HEK293 (cell line): ENCODE results near the gene ZFP62.

Experiments used
- CTCF ChIA-PET: fragments of 350-600 bp; formaldehyde crosslinking; extraction: SDS; loops from one replicate; lab custom pipeline; 2021; ENCODE audit warnings: antibody characterized with exemption; lab: Yijun Ruan, JAX
- POLR2A ChIA-PET: fragments of 300-600 bp; formaldehyde crosslinking; extraction: SDS; loops from one replicate; lab custom pipeline; 2020; ENCODE audit warnings: antibody characterized with exemption, inconsistent platforms; lab: Yijun Ruan, JAX
- H3K27ac ChIP-seq: fragments of 200-500 bp; sonication (Bioruptor generic); 2 replicates; pipeline ENCODE4 v1.5.1; 2014; ENCODE audit warnings: low read depth, low read length, control low read depth, inconsistent platforms; ENCODE audit errors: extremely low read depth
- H3K36me3 ChIP-seq, 2 experiments: fragments of 200-500 bp in 1 of 2; sonication (Bioruptor generic) in 1 of 2; 1 replicate in 1 of 2; 2 replicates in 1 of 2; pipeline ENCODE4 v1.5.1; 2014 to 2017; ENCODE audit warnings: inconsistent platforms in 2 of 2, low read length in 2 of 2; ENCODE audit not compliant: control insufficient read depth in 2 of 2, insufficient read depth in 1 of 2
- H3K4me1 ChIP-seq: fragments of 200-500 bp; sonication (Bioruptor generic); 2 replicates; pipeline ENCODE4 v1.5.1; 2014; ENCODE audit warnings: mild to moderate bottlenecking, low read length, inconsistent platforms; ENCODE audit not compliant: control insufficient read depth, insufficient read depth
- H3K4me3 ChIP-seq: 2 replicates; pipeline ENCODE4 v1.5.1; 2011; ENCODE audit warnings: low read depth, mild to moderate bottlenecking, control low read depth, low read length, moderate library complexity
- H3K9me3 ChIP-seq: fragments of 200-500 bp; sonication (Bioruptor generic); 2 replicates; pipeline ENCODE4 v1.5.1; 2014; ENCODE audit warnings: low read depth, low read length, inconsistent platforms; ENCODE audit not compliant: control insufficient read depth, insufficient read depth
- BCL11A ChIP-seq: fragments of 450-650 bp; formaldehyde crosslinking; IDR thresholded peaks from 2 replicates; pipeline ENCODE4 v1.5.1; 2016; ENCODE audit warnings: low read depth, missing biosample characterization, missing genetic modification characterization
- KLF1 ChIP-seq: fragments of 450-650 bp; formaldehyde crosslinking; IDR thresholded peaks from 2 replicates; pipeline ENCODE4 v1.5.1; 2016; ENCODE audit warnings: missing biosample characterization, missing genetic modification characterization
- SETDB1 ChIP-seq: IDR thresholded peaks from one replicate; pipeline ENCODE4 v1.6.1; 2017; ENCODE audit warnings: mild to moderate bottlenecking, low read length, moderate library complexity, mixed read lengths; ENCODE audit not compliant: insufficient read length
- SP3 ChIP-seq: fragments of 450-650 bp; formaldehyde crosslinking; IDR thresholded peaks from 2 replicates; pipeline ENCODE4 v1.5.1; 2016; ENCODE audit warnings: missing biosample characterization, missing genetic modification characterization
- ZBTB21 ChIP-seq: fragments of 450-650 bp; formaldehyde crosslinking; IDR thresholded peaks from 2 replicates; pipeline ENCODE4 v1.5.1; 2017; ENCODE audit warnings: missing biosample characterization, missing genetic modification characterization
- ZBTB49 ChIP-seq: fragments of 450-650 bp; formaldehyde crosslinking; IDR thresholded peaks from 2 replicates; pipeline ENCODE4 v1.5.1; 2016; ENCODE audit warnings: missing biosample characterization, missing genetic modification characterization, low read depth
- ZFP3 ChIP-seq: fragments of 450-650 bp; formaldehyde crosslinking; IDR thresholded peaks from 2 replicates; pipeline ENCODE4 v1.5.1; 2016; ENCODE audit warnings: low read depth, missing biosample characterization, missing genetic modification characterization
- ZNF138 ChIP-seq: fragments of 450-650 bp; formaldehyde crosslinking; IDR thresholded peaks from 2 replicates; pipeline ENCODE4 v1.5.1; 2016; ENCODE audit warnings: missing biosample characterization, missing genetic modification characterization, borderline replicate concordance
- ZNF140 ChIP-seq: fragments of 450-650 bp; formaldehyde crosslinking; IDR thresholded peaks from 2 replicates; pipeline ENCODE4 v1.5.1; 2016; ENCODE audit warnings: missing biosample characterization, missing genetic modification characterization
- ZNF146 ChIP-seq: fragments of 450-650 bp; formaldehyde crosslinking; IDR thresholded peaks from 2 replicates; pipeline ENCODE4 v1.5.1; 2016; ENCODE audit warnings: missing biosample characterization, missing genetic modification characterization
- ZNF404 ChIP-seq: fragments of 450-650 bp; formaldehyde crosslinking; IDR thresholded peaks from 2 replicates; pipeline ENCODE4 v1.5.1; 2017; ENCODE audit warnings: missing biosample characterization, missing genetic modification characterization
- ZNF423 ChIP-seq: fragments of 450-650 bp; formaldehyde crosslinking; IDR thresholded peaks from 2 replicates; pipeline ENCODE4 v1.5.1; 2016; ENCODE audit warnings: missing biosample characterization, missing genetic modification characterization
- ZNF514 ChIP-seq: fragments of 450-650 bp; formaldehyde crosslinking; IDR thresholded peaks from 2 replicates; pipeline ENCODE4 v1.5.1; 2016; ENCODE audit warnings: missing biosample characterization, missing genetic modification characterization
- ZNF626 ChIP-seq: fragments of 450-650 bp; sonication (Bioruptor Pico); formaldehyde crosslinking; IDR thresholded peaks from 2 replicates; pipeline ENCODE4 v1.5.1; 2018; ENCODE audit warnings: missing biosample characterization, missing genetic modification characterization, inconsistent platforms
- ZNF658 ChIP-seq: fragments of 450-650 bp; formaldehyde crosslinking; IDR thresholded peaks from 2 replicates; pipeline ENCODE4; 2016; ENCODE audit warnings: missing biosample characterization, missing genetic modification characterization
- ZNF701 ChIP-seq: fragments of 450-650 bp; formaldehyde crosslinking; IDR thresholded peaks from 2 replicates; pipeline ENCODE4 v1.5.1; 2016; ENCODE audit warnings: missing biosample characterization, missing genetic modification characterization
- ZNF776 ChIP-seq: fragments of 450-650 bp; formaldehyde crosslinking; IDR thresholded peaks from 2 replicates; pipeline ENCODE4 v1.5.0; 2017; ENCODE audit warnings: missing biosample characterization, missing genetic modification characterization, borderline replicate concordance
- TF ChIP-seq, protein P1 (sequence below): sonication (generic); formaldehyde crosslinking; IDR thresholded peaks from 2 replicates; pipeline ENCODE4 v1.8.1; 2022; ENCODE audit warnings: mild to moderate bottlenecking, moderate library complexity, missing genetic modification reagents

The ZFP62 gene

GRCh38 chr5:180850434-180851078, 10.5 kb downstream of the ZFP62 start:
- ChIA-PET POLR2A (no interaction called here), CTCF (interaction anchor here (0.6 to 1.2 kb wide), 2 partner anchors 64 to 66 kb away, joined by 3 read pairs; no protein-coding TSS in a partner anchor)
- TF ChIP-seq ZNF776 (tag by site-specific recombination) (no peak), ZNF658 (tag by site-specific recombination) (no peak), ZFP3 (tag by site-specific recombination) (no peak), ZNF701 (tag by site-specific recombination) (no peak), SETDB1 (peak; percentile 94), ZNF423 (tag by site-specific recombination) (no peak), ZNF626 (tag by site-specific recombination) (peak; percentile 11; the same call in 1 of the 2 replicates)
- TF ChIP-seq, protein P1, sequence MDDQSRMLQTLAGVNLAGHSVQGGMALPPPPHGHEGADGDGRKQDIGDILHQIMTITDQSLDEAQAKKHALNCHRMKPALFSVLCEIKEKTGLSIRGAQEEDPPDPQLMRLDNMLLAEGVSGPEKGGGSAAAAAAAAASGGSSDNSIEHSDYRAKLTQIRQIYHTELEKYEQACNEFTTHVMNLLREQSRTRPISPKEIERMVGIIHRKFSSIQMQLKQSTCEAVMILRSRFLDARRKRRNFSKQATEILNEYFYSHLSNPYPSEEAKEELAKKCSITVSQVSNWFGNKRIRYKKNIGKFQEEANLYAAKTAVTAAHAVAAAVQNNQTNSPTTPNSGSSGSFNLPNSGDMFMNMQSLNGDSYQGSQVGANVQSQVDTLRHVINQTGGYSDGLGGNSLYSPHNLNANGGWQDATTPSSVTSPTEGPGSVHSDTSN (CRISPR knock-in tag): no peak
- TF ChIP-seq, all 188 proteins: peak for 2
- H3K9me3 ChIP-seq: no peaks in the 10 kb centered on the region
- no peaks in the 10 kb centered on the region for H3K4me1 ChIP-seq
- H3K27ac ChIP-seq: no peak overlapping the region
- no peak overlapping the region for H3K4me3 ChIP-seq
- H3K36me3 ChIP-seq: peaks cover 5 to 86% of the 10 kb centered on the region in 2 experiments

- CTCF ChIA-PET: interaction anchor here (0.6 to 1.2 kb wide), 2 partner anchors 63 to 65 kb away, joined by 3 read pairs; no protein-coding TSS in a partner anchor
- no peak overlapping the region for H3K27ac ChIP-seq
- TF ChIP-seq ZNF146 (tag by site-specific recombination) (no peak), ZNF140 (tag by site-specific recombination) (no peak), KLF1 (tag by site-specific recombination) (no peak), BCL11A (no peak), ZBTB21 (tag by site-specific recombination) (no peak)
- TF ChIP-seq, all 188 proteins: peak for 0
- Histone ChIP-seq H3K4me1 (no peaks in the 10 kb centered on the region), H3K4me3 (no peak overlapping the region), H3K36me3 (peaks cover 5 to 79% of the 10 kb centered on the region in 2 experiments; a peak in 2 of 3 replicates), H3K9me3 (no peaks in the 10 kb centered on the region)
- POLR2A ChIA-PET: no interaction called here
Measured at GRCh38 chr5:180849827-180850226, 11.2 kb downstream of the ZFP62 start.

DNA sequence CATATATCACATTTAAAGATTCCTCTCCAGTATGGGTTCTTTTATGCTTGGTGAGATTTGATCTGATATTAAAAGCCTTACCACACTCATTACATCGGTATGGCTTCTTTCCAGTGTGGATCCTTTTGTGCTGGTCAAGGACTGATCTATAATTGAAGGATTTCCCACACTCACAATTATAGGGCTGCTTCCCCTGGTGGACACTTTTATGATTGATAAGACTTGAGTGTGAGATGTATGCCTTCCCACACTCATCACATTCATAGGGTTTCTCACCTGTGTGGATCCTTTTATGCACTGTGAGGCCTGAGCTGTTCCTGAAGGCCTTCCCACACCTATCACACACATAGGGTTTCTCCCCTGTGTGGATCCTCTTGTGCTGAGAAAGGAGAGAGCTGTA, 12.2 kb downstream of the ZFP62 start:
- peaks cover 5 to 69% of the 10 kb centered on the region in 2 experiments; a peak in 2 of 3 replicates for H3K36me3 ChIP-seq
- no peaks in the 10 kb centered on the region for H3K4me1 ChIP-seq
- CTCF ChIA-PET: interaction anchor here (0.6 kb wide), 1 partner anchor 180 kb away, joined by 4 read pairs; no protein-coding TSS in a partner anchor
- H3K9me3 ChIP-seq: no peaks in the 10 kb centered on the region
- peak; percentile 55 for TF ChIP-seq SETDB1
- no peak for TF ChIP-seq ZNF138 (tag by site-specific recombination)
- H3K4me3 ChIP-seq: no peak overlapping the region
- POLR2A ChIA-PET: no interaction called here
- H3K27ac ChIP-seq: no peak overlapping the region

DNA sequence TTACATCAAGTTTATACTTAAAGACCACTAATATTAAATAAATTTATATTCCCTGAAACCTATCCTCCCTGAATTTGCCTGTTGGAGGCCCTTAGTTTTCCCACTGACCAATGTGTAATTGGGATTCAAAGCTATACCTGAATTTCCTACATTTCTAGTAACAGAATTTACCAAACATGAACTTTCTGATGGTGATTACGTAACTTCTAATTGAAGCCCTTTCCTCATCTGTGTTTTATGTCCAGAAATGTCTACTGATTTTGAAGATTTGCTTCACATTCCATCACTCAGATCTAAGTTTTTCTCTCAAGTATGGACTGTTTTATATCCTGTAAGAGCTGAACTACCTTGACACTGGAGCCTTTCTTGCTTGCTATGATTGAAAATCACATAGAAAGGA, 12.8 kb downstream of the ZFP62 start:
- ChIA-PET POLR2A (no interaction called here), CTCF (interaction anchor here (0.6 kb wide), 1 partner anchor 180 kb away, joined by 4 read pairs; no protein-coding TSS in a partner anchor)
- Histone ChIP-seq H3K36me3 (peaks cover 5 to 65% of the 10 kb centered on the region in 2 experiments; a peak in 2 of 3 replicates), H3K27ac (no peak overlapping the region), H3K9me3 (no peaks in the 10 kb centered on the region), H3K4me3 (no peak overlapping the region), H3K4me1 (no peaks in the 10 kb centered on the region)
- TF ChIP-seq ZBTB49 (tag by site-specific recombination) (no peak), ZNF404 (tag by site-specific recombination) (no peak), SP3 (no peak), ZNF514 (no peak)
